ENCODE results near the gene CSF1R.
"Not testable (repeated sequence)": the region's sequence is repeated elsewhere in the genome, so short reads cannot be mapped to it uniquely, and the experiment has no call there.

CSF1R gene

GRCh38 chr5:150052956-150053712, 33.2 kb downstream of the CSF1R start:
- TF ChIP-seq EZH2phosphoT487 (IDR thresholded peaks at IDR 0.05; ENCODE audit: borderline replicate concordance, low read length) (no peak), CTCF (IDR thresholded peaks at IDR 0.05; ENCODE audit: low read depth, low read length, poor library complexity, severe bottlenecking) (no peak)
- H3K4me1 ChIP-seq (ENCODE audit: control insufficient read depth, low read length) = no peaks in the 10 kb centered on the region
- no peak overlapping the region for H3K27ac ChIP-seq (ENCODE audit: low read depth, low read length)
- no peaks in the 10 kb centered on the region for H4K20me1 ChIP-seq (ENCODE audit: control insufficient read depth, insufficient read depth, low read depth, low read length)
- no peaks in the 10 kb centered on the region for H3K9me3 ChIP-seq (ENCODE audit: control insufficient read depth, insufficient read depth, low read length)
- H3F3A ChIP-seq (ENCODE audit: control insufficient read depth, insufficient read depth) = 0 out of 2 replicates have a peak, but pooled peaks cover under 1% of the 10 kb centered on the region
- H3K79me2 ChIP-seq (ENCODE audit: control insufficient read depth, low read length) = no peaks in the 10 kb centered on the region
- no peaks in the 10 kb centered on the region for H3K9me2 ChIP-seq (replicated peaks; ENCODE audit: control insufficient read depth, low read length)
- peaks cover 62% of the 10 kb centered on the region for H3K36me3 ChIP-seq (ENCODE audit: control insufficient read depth, low read length)
- no peaks in the 10 kb centered on the region for H3K27me3 ChIP-seq (ENCODE audit: control insufficient read depth, low read length)
- no peak overlapping the region for H3K4me2 ChIP-seq (ENCODE audit: low read length)
- H3K4me3 ChIP-seq (ENCODE audit: low read length) = no peak overlapping the region

GRCh38 chr5:150052226-150052955, 34.0 kb downstream of the CSF1R start:
- no peak overlapping the region for H3K27ac ChIP-seq (ENCODE audit: low read depth, low read length)
- no peaks in the 10 kb centered on the region for H3K9me3 ChIP-seq (ENCODE audit: control insufficient read depth, insufficient read depth, low read length)
- H3K4me3 ChIP-seq (ENCODE audit: low read length) = no peak overlapping the region
- no peaks in the 10 kb centered on the region for H3F3A ChIP-seq (ENCODE audit: control insufficient read depth, insufficient read depth)
- H3K27me3 ChIP-seq (ENCODE audit: control insufficient read depth, low read length) = no peaks in the 10 kb centered on the region
- H4K20me1 ChIP-seq (ENCODE audit: control insufficient read depth, insufficient read depth, low read depth, low read length) = no peaks in the 10 kb centered on the region
- H3K9me2 ChIP-seq (replicated peaks; ENCODE audit: control insufficient read depth, low read length) = no peaks in the 10 kb centered on the region
- H3K4me2 ChIP-seq (ENCODE audit: low read length) = no peak overlapping the region
- no peaks in the 10 kb centered on the region for H3K4me1 ChIP-seq (ENCODE audit: control insufficient read depth, low read length)
- peaks cover 69% of the 10 kb centered on the region for H3K36me3 ChIP-seq (ENCODE audit: control insufficient read depth, low read length)
- no peaks in the 10 kb centered on the region for H3K79me2 ChIP-seq (ENCODE audit: control insufficient read depth, low read length)
- TF ChIP-seq CTCF (IDR thresholded peaks at IDR 0.05; ENCODE audit: low read depth, low read length, poor library complexity, severe bottlenecking) = no peak
- TF ChIP-seq EZH2phosphoT487 (IDR thresholded peaks at IDR 0.05; ENCODE audit: borderline replicate concordance, low read length) = no peak

- no peaks in the 10 kb centered on the region for H3K79me2 ChIP-seq (ENCODE audit: control insufficient read depth, low read length)
- H3K4me2 ChIP-seq (ENCODE audit: low read length) = no peak overlapping the region
- no peaks in the 10 kb centered on the region for H3K9me3 ChIP-seq (ENCODE audit: control insufficient read depth, insufficient read depth, low read length)
- H3K9me2 ChIP-seq (replicated peaks; ENCODE audit: control insufficient read depth, low read length) = no peaks in the 10 kb centered on the region
- H3K4me3 ChIP-seq (ENCODE audit: low read length) = no peak overlapping the region
- no peaks in the 10 kb centered on the region for H3K4me1 ChIP-seq (ENCODE audit: control insufficient read depth, low read length)
- H3K36me3 ChIP-seq (ENCODE audit: control insufficient read depth, low read length) = peaks cover 74% of the 10 kb centered on the region
- no peaks in the 10 kb centered on the region for H3F3A ChIP-seq (ENCODE audit: control insufficient read depth, insufficient read depth)
- no peak for TF ChIP-seq EZH2phosphoT487 (IDR thresholded peaks at IDR 0.05; ENCODE audit: borderline replicate concordance, low read length)
- no peaks in the 10 kb centered on the region for H3K27me3 ChIP-seq (ENCODE audit: control insufficient read depth, low read length)
- H3K27ac ChIP-seq (ENCODE audit: low read depth, low read length) = no peak overlapping the region
- H4K20me1 ChIP-seq (ENCODE audit: control insufficient read depth, insufficient read depth, low read depth, low read length) = no peaks in the 10 kb centered on the region
Measured at GRCh38 chr5:150051657-150052195, 34.6 kb downstream of the CSF1R start.

GRCh38 chr5:150050172-150050811, 36.1 kb downstream of the CSF1R start:
- not testable (repeated sequence) for H3K4me1 ChIP-seq (ENCODE audit: control insufficient read depth, low read length); H3K27me3 ChIP-seq (ENCODE audit: control insufficient read depth, low read length); H4K20me1 ChIP-seq (ENCODE audit: control insufficient read depth, insufficient read depth, low read depth, low read length); H3F3A ChIP-seq (ENCODE audit: control insufficient read depth, insufficient read depth); H3K9me3 ChIP-seq (ENCODE audit: control insufficient read depth, insufficient read depth, low read length); H3K4me2 ChIP-seq (ENCODE audit: low read length); H3K79me2 ChIP-seq (ENCODE audit: control insufficient read depth, low read length); H3K4me3 ChIP-seq (ENCODE audit: low read length); H3K27ac ChIP-seq (ENCODE audit: low read depth, low read length); H3K9me2 ChIP-seq (replicated peaks; ENCODE audit: control insufficient read depth, low read length)
- H3K36me3 ChIP-seq (ENCODE audit: control insufficient read depth, low read length) = peaks cover 80% of the 10 kb centered on the region

Measured in DOHH2 (cell line).